SK-N-SH (cell line): ENCODE data around the gene MEPE. TPM values are rescaled to one million over a fixed set of nuclear protein-coding genes. Genes with fewer than 3 reads are reported as not detected.
A peak's percentile ranks its signal among the peaks of the same experiment; 100 is the strongest.

Experiments used
- CTCF ChIA-PET: fragments of 300-600, 350-600 bp; formaldehyde crosslinking; extraction: SDS; loops from one replicate; lab custom pipeline; 2021; lab: Yijun Ruan, JAX
- POLR2A ChIA-PET: fragments of 350-600 bp; sonication (Branson Sonifier 250); formaldehyde crosslinking; extraction: SDS; loops from one replicate; lab custom pipeline; 2020; ENCODE audit warnings: antibody characterized with exemption, inconsistent platforms; lab: Yijun Ruan, JAX
- DNase-seq: peaks from one replicate; pipeline ENCODE4 v3.0.0; 2012
- H2AFZ ChIP-seq: fragments of 200-600 bp; sonication (generic); 2 replicates; pipeline ENCODE4 v1.8.1; 2016; ENCODE audit warnings: antibody characterized with exemption, mild to moderate bottlenecking, low read depth
- H3F3A ChIP-seq: fragments of 200-600 bp; sonication (generic); replicated peaks from 2 replicates; pipeline ENCODE3; 2016; ENCODE audit warnings: antibody characterized with exemption, mild to moderate bottlenecking; ENCODE audit not compliant: insufficient read depth
- H3K27ac ChIP-seq, 2 experiments: fragments of 200-500 bp in 1 of 2; fragments of 200-600 bp in 1 of 2; sonication (Bioruptor generic) in 1 of 2; sonication (generic), shearing (Covaris generic) in 1 of 2; 2 replicates each; pipeline versions ENCODE4 v1.5.1 to v1.6.1; 2014 to 2016; ENCODE audit warnings: low read depth in 2 of 2, inconsistent platforms in 1 of 2, low read length in 1 of 2, mild to moderate bottlenecking in 1 of 2, mixed read lengths in 1 of 2
- H3K27me3 ChIP-seq: fragments of 200-600 bp; sonication (generic), shearing (Covaris generic); 2 replicates; pipeline ENCODE4 v1.6.1; 2016; ENCODE audit warnings: mixed run types; ENCODE audit not compliant: insufficient read depth
- H3K36me3 ChIP-seq, 2 experiments: fragments of 200-500 bp in 1 of 2; fragments of 200-600 bp in 1 of 2; sonication (Bioruptor generic) in 1 of 2; sonication (generic) in 1 of 2; replicated peaks in 1 of 2; 2 replicates each; pipeline versions ENCODE3 to v1.5.1; 2014 to 2016; ENCODE audit warnings: low read length in 1 of 2, mild to moderate bottlenecking in 1 of 2; ENCODE audit not compliant: insufficient read depth in 2 of 2, control insufficient read depth in 1 of 2
- H3K4me1 ChIP-seq, 2 experiments: fragments of 200-500 bp in 1 of 2; fragments of 200-600 bp in 1 of 2; sonication (Bioruptor generic) in 1 of 2; sonication (generic), shearing (Covaris generic) in 1 of 2; 2 replicates each; pipeline versions ENCODE4 v1.5.1 to v1.6.1; 2014 to 2016; ENCODE audit warnings: low read depth in 1 of 2, low read length in 1 of 2, mixed run types in 1 of 2; ENCODE audit not compliant: insufficient read depth in 2 of 2, control insufficient read depth in 1 of 2
- H3K4me2 ChIP-seq: fragments of 200-600 bp; sonication (generic), shearing (Covaris generic); 2 replicates; pipeline ENCODE4 v1.6.1; 2017; ENCODE audit warnings: mixed run types
- H3K4me3 ChIP-seq, 2 experiments: fragments of 200-500 bp in 1 of 2; fragments of 200-600 bp in 1 of 2; sonication (Bioruptor generic) in 1 of 2; sonication (generic), shearing (Covaris generic) in 1 of 2; 2 replicates each; pipeline versions ENCODE4 v1.5.1 to v1.8.1; 2014 to 2016; ENCODE audit warnings: low read depth in 2 of 2, inconsistent platforms in 1 of 2, low read length in 1 of 2, mild to moderate bottlenecking in 1 of 2, mixed read lengths in 1 of 2, moderate library complexity in 1 of 2
- H3K79me2 ChIP-seq: fragments of 200-600 bp; sonication (generic); 2 replicates; pipeline ENCODE4 v1.8.1; 2017; ENCODE audit warnings: mild to moderate bottlenecking; ENCODE audit not compliant: insufficient read depth
- H3K9ac ChIP-seq: fragments of 200-600 bp; sonication (generic); 2 replicates; pipeline ENCODE4 v1.6.1; 2017; ENCODE audit warnings: mixed run types
- H3K9me2 ChIP-seq: fragments of 200-600 bp; sonication (generic); 2 replicates; pipeline ENCODE4 v1.6.1; 2017; ENCODE audit warnings: mixed run types
- H3K9me3 ChIP-seq: fragments of 200-600 bp; sonication (generic); 2 replicates; pipeline ENCODE4 v1.6.1; 2017; ENCODE audit warnings: mixed run types, mild to moderate bottlenecking, moderate library complexity
- H4K20me1 ChIP-seq: fragments of 200-600 bp; sonication (generic); 2 replicates; pipeline ENCODE4 v1.6.1; 2017; ENCODE audit warnings: mild to moderate bottlenecking, mixed run types; ENCODE audit not compliant: insufficient read depth
- ELF1 ChIP-seq: IDR thresholded peaks from 2 replicates; pipeline ENCODE4 v1.4.0; 2012
- EP300 ChIP-seq, 2 experiments: IDR thresholded peaks; 2 replicates each; pipeline versions ENCODE4 v1.4.0 to v1.6.1; 2012; ENCODE audit warnings: borderline replicate concordance in 1 of 2, low read depth in 1 of 2, low read length in 1 of 2
- FOSL2 ChIP-seq: IDR thresholded peaks from 2 replicates; pipeline ENCODE4 v1.4.0; 2012; ENCODE audit warnings: low read depth, mild to moderate bottlenecking, moderate library complexity, borderline replicate concordance
- JUND ChIP-seq: IDR thresholded peaks from 2 replicates; pipeline ENCODE4 v1.4.0; 2012
- NFIC ChIP-seq: IDR thresholded peaks from 2 replicates; pipeline ENCODE4 v1.4.0; 2012; ENCODE audit warnings: borderline replicate concordance
- POLR2AphosphoS5 ChIP-seq: IDR thresholded peaks from 2 replicates; pipeline ENCODE4 v1.6.1; 2012; ENCODE audit warnings: low read depth, low read length
- RAD21 ChIP-seq: IDR thresholded peaks from 2 replicates; pipeline ENCODE4 v1.6.1; 2012; ENCODE audit warnings: mild to moderate bottlenecking, low read length
- RFX5 ChIP-seq: IDR thresholded peaks from 2 replicates; pipeline ENCODE4 v1.6.1; 2012; ENCODE audit warnings: mild to moderate bottlenecking, improper control_type of control experiment, low read length
- SMC3 ChIP-seq: IDR thresholded peaks from 2 replicates; pipeline ENCODE4 v1.6.1; 2012; ENCODE audit warnings: low read depth, low read length, improper control_type of control experiment
- TEAD4 ChIP-seq: IDR thresholded peaks from 2 replicates; pipeline ENCODE4 v1.4.0; 2012; ENCODE audit warnings: mild to moderate bottlenecking, borderline replicate concordance; ENCODE audit not compliant: insufficient read depth
- WGBS: methylation state at CpG from one replicate; pipeline ENCODE4 v1.1.6; 2017; ENCODE audit warnings: low lambda C conversion rate; 5-methylcytosine and 5-hydroxymethylcytosine counted together
- polyA plus RNA-seq, 3 experiments: library from polyadenylated mRNA; depleted of rRNA; stranded (reverse); fragments of >200 nt; gene quantifications; 2 replicates each; pipeline ENCODE4 v1.2.3, GENCODE V29; 2012
- TF ChIP-seq, protein P1 (sequence below): fragments of 200-600 bp; sonication (generic); IDR thresholded peaks from 2 replicates; pipeline ENCODE4 v1.6.1; 2017; ENCODE audit warnings: antibody characterized with exemption, mild to moderate bottlenecking, moderate library complexity
- TF ChIP-seq, protein P2 (sequence below): IDR thresholded peaks from 2 replicates; pipeline ENCODE4 v1.4.0; 2012; ENCODE audit warnings: low read depth, borderline replicate concordance
- TF ChIP-seq, protein P3 (sequence below): IDR thresholded peaks from 2 replicates; pipeline ENCODE4 v1.4.0; 2012; ENCODE audit warnings: low read depth, borderline replicate concordance
- TF ChIP-seq, protein P4 (sequence below): IDR thresholded peaks from 2 replicates; pipeline ENCODE4; 2012
- TF ChIP-seq, protein P5 (sequence below): fragments of 150-350 bp; IDR thresholded peaks from 2 replicates; pipeline ENCODE4 v1.6.1; 2017; ENCODE audit warnings: antibody characterized with exemption, low read length, low read depth, borderline replicate concordance
- TF ChIP-seq, protein P6 (sequence below): IDR thresholded peaks from 2 replicates; pipeline ENCODE4 v1.6.1; 2012; ENCODE audit warnings: mild to moderate bottlenecking, low read depth, low read length, moderate library complexity

Gene MEPE
- polyA plus RNA-seq, 1 of the 3 experiments (the other 2 are of a cell fraction), result not detected

DNA sequence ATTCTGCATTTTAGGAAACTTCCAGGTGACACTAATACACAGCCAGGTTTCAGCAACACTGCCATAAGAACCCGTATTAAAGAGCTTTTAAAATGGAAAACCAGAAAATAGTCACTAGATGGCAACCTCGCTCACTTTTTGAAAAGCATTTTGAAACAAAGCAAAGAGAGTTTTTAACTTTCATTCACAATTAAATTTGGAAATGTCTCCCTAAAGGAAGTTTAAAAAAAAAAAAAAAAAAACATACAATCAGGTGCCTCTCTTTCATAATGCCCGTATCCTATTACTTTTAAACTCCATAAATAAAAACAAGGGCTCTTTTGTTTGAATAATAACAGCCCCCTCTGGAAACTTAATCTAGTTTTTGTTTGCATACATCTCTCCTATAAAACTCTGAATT, 20.3 kb downstream of the MEPE start:
- POLR2A ChIA-PET, result no interaction called here
- no peak overlapping the region for H3K9ac ChIP-seq
- no peaks in the 10 kb centered on the region for H4K20me1 ChIP-seq
- H2AFZ ChIP-seq, result no peak overlapping the region
- no peaks in the 10 kb centered on the region for H3K9me3 ChIP-seq
- H3K4me3 ChIP-seq, result no peak overlapping the region
- H3K27ac ChIP-seq, result no peak overlapping the region
- TF ChIP-seq, protein P1, sequence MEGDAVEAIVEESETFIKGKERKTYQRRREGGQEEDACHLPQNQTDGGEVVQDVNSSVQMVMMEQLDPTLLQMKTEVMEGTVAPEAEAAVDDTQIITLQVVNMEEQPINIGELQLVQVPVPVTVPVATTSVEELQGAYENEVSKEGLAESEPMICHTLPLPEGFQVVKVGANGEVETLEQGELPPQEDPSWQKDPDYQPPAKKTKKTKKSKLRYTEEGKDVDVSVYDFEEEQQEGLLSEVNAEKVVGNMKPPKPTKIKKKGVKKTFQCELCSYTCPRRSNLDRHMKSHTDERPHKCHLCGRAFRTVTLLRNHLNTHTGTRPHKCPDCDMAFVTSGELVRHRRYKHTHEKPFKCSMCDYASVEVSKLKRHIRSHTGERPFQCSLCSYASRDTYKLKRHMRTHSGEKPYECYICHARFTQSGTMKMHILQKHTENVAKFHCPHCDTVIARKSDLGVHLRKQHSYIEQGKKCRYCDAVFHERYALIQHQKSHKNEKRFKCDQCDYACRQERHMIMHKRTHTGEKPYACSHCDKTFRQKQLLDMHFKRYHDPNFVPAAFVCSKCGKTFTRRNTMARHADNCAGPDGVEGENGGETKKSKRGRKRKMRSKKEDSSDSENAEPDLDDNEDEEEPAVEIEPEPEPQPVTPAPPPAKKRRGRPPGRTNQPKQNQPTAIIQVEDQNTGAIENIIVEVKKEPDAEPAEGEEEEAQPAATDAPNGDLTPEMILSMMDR, result peak; percentile 67
- TF ChIP-seq RAD21 (peak; percentile 79), ELF1 (no peak), RFX5 (no peak), JUND (no peak), SMC3 (peak; percentile 61; the same call in 1 of the 2 replicates)
- TF ChIP-seq, protein P2, sequence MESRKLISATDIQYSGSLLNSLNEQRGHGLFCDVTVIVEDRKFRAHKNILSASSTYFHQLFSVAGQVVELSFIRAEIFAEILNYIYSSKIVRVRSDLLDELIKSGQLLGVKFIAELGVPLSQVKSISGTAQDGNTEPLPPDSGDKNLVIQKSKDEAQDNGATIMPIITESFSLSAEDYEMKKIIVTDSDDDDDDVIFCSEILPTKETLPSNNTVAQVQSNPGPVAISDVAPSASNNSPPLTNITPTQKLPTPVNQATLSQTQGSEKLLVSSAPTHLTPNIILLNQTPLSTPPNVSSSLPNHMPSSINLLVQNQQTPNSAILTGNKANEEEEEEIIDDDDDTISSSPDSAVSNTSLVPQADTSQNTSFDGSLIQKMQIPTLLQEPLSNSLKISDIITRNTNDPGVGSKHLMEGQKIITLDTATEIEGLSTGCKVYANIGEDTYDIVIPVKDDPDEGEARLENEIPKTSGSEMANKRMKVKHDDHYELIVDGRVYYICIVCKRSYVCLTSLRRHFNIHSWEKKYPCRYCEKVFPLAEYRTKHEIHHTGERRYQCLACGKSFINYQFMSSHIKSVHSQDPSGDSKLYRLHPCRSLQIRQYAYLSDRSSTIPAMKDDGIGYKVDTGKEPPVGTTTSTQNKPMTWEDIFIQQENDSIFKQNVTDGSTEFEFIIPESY, result no peak
- TF ChIP-seq, all 33 proteins: peak for 3
- no peaks in the 10 kb centered on the region for H3K27me3 ChIP-seq
- H3K4me2 ChIP-seq, result no peak overlapping the region
- H3K4me1 ChIP-seq, result peaks cover 0 to 3% of the 10 kb centered on the region in 2 experiments; a peak in 2 of 4 replicates
- no peaks in the 10 kb centered on the region for H3K79me2 ChIP-seq
- H3F3A ChIP-seq, result no peaks in the 10 kb centered on the region
- CTCF ChIA-PET, result interaction anchor here (0.6 to 9.4 kb wide), 44 partner anchors 10 to 978 kb away, joined by 3 to 182 read pairs (median 4); partner anchors contain the start of genes ABCG2, MEPE and SPP1
- DNase-seq, result peak; percentile 44
- WGBS, result under 1% methylated on average over 3 of the region's 3 CpGs
- no peaks in the 10 kb centered on the region for H3K36me3 ChIP-seq
- no peaks in the 10 kb centered on the region for H3K9me2 ChIP-seq

DNA sequence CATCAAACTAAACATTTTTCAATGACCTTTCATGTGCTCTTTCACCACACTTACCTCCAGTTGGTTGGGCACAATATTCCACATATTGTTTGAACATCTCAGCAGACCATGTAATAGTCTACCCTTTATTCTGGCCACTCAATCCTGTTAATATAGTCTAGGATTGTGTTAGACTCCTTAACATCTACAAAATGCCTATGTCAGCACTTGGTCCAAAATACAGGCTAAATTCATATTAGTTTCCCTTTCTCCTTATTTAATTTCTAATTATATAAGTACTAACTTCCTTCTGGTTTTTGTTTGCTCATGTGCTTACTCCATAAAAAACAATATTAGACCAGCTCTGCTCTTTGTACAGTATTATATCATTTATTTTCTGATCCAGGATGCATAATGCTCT, 21.1 kb downstream of the MEPE start:
- H3K79me2 ChIP-seq, result no peaks in the 10 kb centered on the region
- H3F3A ChIP-seq, result no peaks in the 10 kb centered on the region
- no peak overlapping the region for H2AFZ ChIP-seq
- H3K27ac ChIP-seq, result no peak overlapping the region
- CTCF ChIA-PET, result interaction anchor here (0.6 to 9.4 kb wide), 18 partner anchors 12 to 358 kb away, joined by 3 to 182 read pairs (median 6); partner anchors contain the start of gene SPP1
- H3K4me3 ChIP-seq, result no peak overlapping the region
- H4K20me1 ChIP-seq, result no peaks in the 10 kb centered on the region
- POLR2A ChIA-PET, result no interaction called here
- no peak overlapping the region for H3K4me2 ChIP-seq
- H3K9me2 ChIP-seq, result no peaks in the 10 kb centered on the region
- TF ChIP-seq ELF1, result no peak
- no peak for TF ChIP-seq POLR2AphosphoS5
- no peak for TF ChIP-seq NFIC
- TF ChIP-seq, protein P3, sequence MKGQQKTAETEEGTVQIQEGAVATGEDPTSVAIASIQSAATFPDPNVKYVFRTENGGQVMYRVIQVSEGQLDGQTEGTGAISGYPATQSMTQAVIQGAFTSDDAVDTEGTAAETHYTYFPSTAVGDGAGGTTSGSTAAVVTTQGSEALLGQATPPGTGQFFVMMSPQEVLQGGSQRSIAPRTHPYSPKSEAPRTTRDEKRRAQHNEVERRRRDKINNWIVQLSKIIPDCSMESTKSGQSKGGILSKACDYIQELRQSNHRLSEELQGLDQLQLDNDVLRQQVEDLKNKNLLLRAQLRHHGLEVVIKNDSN, result no peak
- TF ChIP-seq FOSL2, result no peak
- TF ChIP-seq EP300 (IDR thresholded peaks at IDR 0.05; ENCODE audit: borderline replicate concordance in 1 of 2, low read depth in 1 of 2, low read length in 1 of 2), result no peak
- TF ChIP-seq, protein P4, sequence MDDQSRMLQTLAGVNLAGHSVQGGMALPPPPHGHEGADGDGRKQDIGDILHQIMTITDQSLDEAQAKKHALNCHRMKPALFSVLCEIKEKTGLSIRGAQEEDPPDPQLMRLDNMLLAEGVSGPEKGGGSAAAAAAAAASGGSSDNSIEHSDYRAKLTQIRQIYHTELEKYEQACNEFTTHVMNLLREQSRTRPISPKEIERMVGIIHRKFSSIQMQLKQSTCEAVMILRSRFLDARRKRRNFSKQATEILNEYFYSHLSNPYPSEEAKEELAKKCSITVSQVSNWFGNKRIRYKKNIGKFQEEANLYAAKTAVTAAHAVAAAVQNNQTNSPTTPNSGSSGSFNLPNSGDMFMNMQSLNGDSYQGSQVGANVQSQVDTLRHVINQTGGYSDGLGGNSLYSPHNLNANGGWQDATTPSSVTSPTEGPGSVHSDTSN, result no peak
- TF ChIP-seq, protein P5, sequence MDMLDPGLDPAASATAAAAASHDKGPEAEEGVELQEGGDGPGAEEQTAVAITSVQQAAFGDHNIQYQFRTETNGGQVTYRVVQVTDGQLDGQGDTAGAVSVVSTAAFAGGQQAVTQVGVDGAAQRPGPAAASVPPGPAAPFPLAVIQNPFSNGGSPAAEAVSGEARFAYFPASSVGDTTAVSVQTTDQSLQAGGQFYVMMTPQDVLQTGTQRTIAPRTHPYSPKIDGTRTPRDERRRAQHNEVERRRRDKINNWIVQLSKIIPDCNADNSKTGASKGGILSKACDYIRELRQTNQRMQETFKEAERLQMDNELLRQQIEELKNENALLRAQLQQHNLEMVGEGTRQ, result no peak
- TF ChIP-seq, protein P6, sequence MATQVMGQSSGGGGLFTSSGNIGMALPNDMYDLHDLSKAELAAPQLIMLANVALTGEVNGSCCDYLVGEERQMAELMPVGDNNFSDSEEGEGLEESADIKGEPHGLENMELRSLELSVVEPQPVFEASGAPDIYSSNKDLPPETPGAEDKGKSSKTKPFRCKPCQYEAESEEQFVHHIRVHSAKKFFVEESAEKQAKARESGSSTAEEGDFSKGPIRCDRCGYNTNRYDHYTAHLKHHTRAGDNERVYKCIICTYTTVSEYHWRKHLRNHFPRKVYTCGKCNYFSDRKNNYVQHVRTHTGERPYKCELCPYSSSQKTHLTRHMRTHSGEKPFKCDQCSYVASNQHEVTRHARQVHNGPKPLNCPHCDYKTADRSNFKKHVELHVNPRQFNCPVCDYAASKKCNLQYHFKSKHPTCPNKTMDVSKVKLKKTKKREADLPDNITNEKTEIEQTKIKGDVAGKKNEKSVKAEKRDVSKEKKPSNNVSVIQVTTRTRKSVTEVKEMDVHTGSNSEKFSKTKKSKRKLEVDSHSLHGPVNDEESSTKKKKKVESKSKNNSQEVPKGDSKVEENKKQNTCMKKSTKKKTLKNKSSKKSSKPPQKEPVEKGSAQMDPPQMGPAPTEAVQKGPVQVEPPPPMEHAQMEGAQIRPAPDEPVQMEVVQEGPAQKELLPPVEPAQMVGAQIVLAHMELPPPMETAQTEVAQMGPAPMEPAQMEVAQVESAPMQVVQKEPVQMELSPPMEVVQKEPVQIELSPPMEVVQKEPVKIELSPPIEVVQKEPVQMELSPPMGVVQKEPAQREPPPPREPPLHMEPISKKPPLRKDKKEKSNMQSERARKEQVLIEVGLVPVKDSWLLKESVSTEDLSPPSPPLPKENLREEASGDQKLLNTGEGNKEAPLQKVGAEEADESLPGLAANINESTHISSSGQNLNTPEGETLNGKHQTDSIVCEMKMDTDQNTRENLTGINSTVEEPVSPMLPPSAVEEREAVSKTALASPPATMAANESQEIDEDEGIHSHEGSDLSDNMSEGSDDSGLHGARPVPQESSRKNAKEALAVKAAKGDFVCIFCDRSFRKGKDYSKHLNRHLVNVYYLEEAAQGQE, result no peak
- no peak for TF ChIP-seq TEAD4
- no peak for TF ChIP-seq RFX5
- no peak for DNase-seq
- H3K9me3 ChIP-seq, result no peaks in the 10 kb centered on the region
- no peaks in the 10 kb centered on the region for H3K27me3 ChIP-seq
- H3K4me1 ChIP-seq, result no peaks in the 10 kb centered on the region
- H3K9ac ChIP-seq, result no peak overlapping the region
- no peaks in the 10 kb centered on the region for H3K36me3 ChIP-seq
